H1 (cell line): ENCODE measurements around the gene FAM174B. TPM values are rescaled to one million over a fixed set of nuclear protein-coding genes. Genes with fewer than 3 reads are reported as not detected.

Experiments
- CTCF ChIA-PET: fragments of 300-600 bp; sonication (Branson Sonifier 250); formaldehyde crosslinking; loops from one replicate; lab custom pipeline; 2021; ENCODE audit not compliant: partially characterized antibody; lab: Charles Lee
- POLR2A ChIA-PET: fragments of 300-600 bp; sonication (Branson Sonifier 250); formaldehyde crosslinking; loops from one replicate; lab custom pipeline; 2021; ENCODE audit warnings: inconsistent platforms; ENCODE audit not compliant: partially characterized antibody; lab: Charles Lee
- DNase-seq, 2 experiments: peaks; one replicate each; pipeline versions ENCODE4 v3.0.0 to v3.0.0-alpha.2; 2010 to 2022; ENCODE audit warnings: low spot score in 2 of 2, low read depth in 1 of 2, mixed read lengths in 1 of 2
- FAIRE-seq: peaks from 2 replicates; lab custom pipeline; 2011; peaks lifted over from hg19 to GRCh38; lab: Jason Lieb, UNC
- H2AFZ ChIP-seq: 2 replicates; pipeline ENCODE4 v1.8.1; 2012; ENCODE audit warnings: low read length, inconsistent platforms
- H2AK5ac ChIP-seq: 2 replicates; pipeline ENCODE4 v1.6.1; 2013; ENCODE audit warnings: low read depth, low read length
- H2BK120ac ChIP-seq: replicated peaks from 2 replicates; pipeline ENCODE3; 2013; ENCODE audit warnings: low read depth, low read length, inconsistent platforms
- H2BK12ac ChIP-seq: 2 replicates; pipeline ENCODE4 v1.6.1; 2013; ENCODE audit warnings: low read depth, low read length
- H2BK15ac ChIP-seq: 2 replicates; pipeline ENCODE4 v1.6.1; 2013; ENCODE audit warnings: low read length
- H2BK20ac ChIP-seq: 2 replicates; pipeline ENCODE4 v1.6.1; 2013; ENCODE audit warnings: low read length
- H2BK5ac ChIP-seq: 2 replicates; pipeline ENCODE4 v1.6.1; 2013; ENCODE audit warnings: low read depth, low read length
- H3K14ac ChIP-seq: 2 replicates; pipeline ENCODE4 v1.6.1; 2013; ENCODE audit warnings: inconsistent platforms; ENCODE audit not compliant: insufficient read length
- H3K18ac ChIP-seq: 2 replicates; pipeline ENCODE4 v1.6.1; 2013; ENCODE audit warnings: low read length; ENCODE audit errors: extremely low read depth
- H3K23ac ChIP-seq: 2 replicates; pipeline ENCODE4 v1.6.1; 2013; ENCODE audit warnings: inconsistent platforms; ENCODE audit not compliant: insufficient read length
- H3K23me2 ChIP-seq: 2 replicates; pipeline ENCODE4 v1.6.1; 2013; ENCODE audit warnings: low read depth, low read length
- H3K27ac ChIP-seq: 2 replicates; pipeline ENCODE4 v1.6.1; 2011; ENCODE audit warnings: low read depth, low read length, inconsistent platforms
- H3K27me3 ChIP-seq, 4 experiments: replicated peaks in 1 of 4; 1 replicate in 1 of 4; 2 replicates in 3 of 4; pipeline versions ENCODE4 v1.6.1 to v1.8.1; 2011 to 2013; ENCODE audit warnings: low read length in 3 of 4, mild to moderate bottlenecking in 3 of 4, inconsistent platforms in 2 of 4, mixed read lengths in 2 of 4, moderate library complexity in 1 of 4; ENCODE audit not compliant: control insufficient read depth in 3 of 4, insufficient read depth in 3 of 4; ENCODE audit errors: extremely low read depth in 1 of 4
- H3K36me3 ChIP-seq, 4 experiments: 2 replicates each; pipeline versions ENCODE4 v1.6.1 to v1.8.1; 2011 to 2013; ENCODE audit warnings: mild to moderate bottlenecking in 4 of 4, low read length in 3 of 4, moderate library complexity in 2 of 4, control low read depth in 1 of 4, inconsistent platforms in 1 of 4; ENCODE audit not compliant: insufficient read depth in 4 of 4, control insufficient read depth in 2 of 4
- H3K4ac ChIP-seq: replicated peaks from 2 replicates; pipeline ENCODE3; 2013; ENCODE audit warnings: low read length, low read depth, mixed read lengths, inconsistent platforms; ENCODE audit not compliant: insufficient read length
- H3K4me1 ChIP-seq, 4 experiments: replicated peaks in 1 of 4; 1 replicate in 1 of 4; 2 replicates in 3 of 4; pipeline versions ENCODE4 v1.6.1 to v1.8.1; 2011 to 2013; ENCODE audit warnings: low read length in 3 of 4, inconsistent platforms in 2 of 4, mixed read lengths in 1 of 4; ENCODE audit not compliant: insufficient read depth in 4 of 4, control insufficient read depth in 3 of 4
- H3K4me2 ChIP-seq, 2 experiments: 2 replicates each; pipeline versions ENCODE4 v1.6.1 to v1.8.1; 2011 to 2013; ENCODE audit warnings: low read depth in 2 of 2, low read length in 2 of 2, control low read depth in 1 of 2, inconsistent platforms in 1 of 2, mild to moderate bottlenecking in 1 of 2; ENCODE audit not compliant: insufficient read depth in 1 of 2
- H3K4me3 ChIP-seq, 4 experiments: fragments of 200-600, 300-600 bp in 1 of 4; sonication (generic), shearing (Covaris generic), sonication (Bioruptor Twin) in 1 of 4; 2 replicates each; pipeline versions ENCODE4 v1.5.1 to v1.8.1; 2011 to 2016; ENCODE audit warnings: low read length in 4 of 4, low read depth in 3 of 4, control low read depth in 2 of 4, inconsistent platforms in 2 of 4, mild to moderate bottlenecking in 2 of 4, mixed read lengths in 1 of 4, moderate library complexity in 1 of 4; ENCODE audit not compliant: insufficient read depth in 2 of 4; ENCODE audit errors: extremely low read depth in 1 of 4
- H3K56ac ChIP-seq: replicated peaks from 2 replicates; pipeline ENCODE3; 2013; ENCODE audit warnings: low read depth, mild to moderate bottlenecking, mixed read lengths, low read length, inconsistent platforms; ENCODE audit not compliant: insufficient read length
- H3K79me1 ChIP-seq: 2 replicates; pipeline ENCODE4 v1.6.1; 2013; ENCODE audit warnings: low read depth, low read length, control low read depth
- H3K79me2 ChIP-seq, 2 experiments: 2 replicates each; pipeline versions ENCODE4 v1.6.1 to v1.8.1; 2012 to 2013; ENCODE audit warnings: low read length in 2 of 2, mild to moderate bottlenecking in 2 of 2, inconsistent platforms in 1 of 2; ENCODE audit not compliant: insufficient read depth in 2 of 2, control insufficient read depth in 1 of 2
- H3K9ac ChIP-seq, 4 experiments: replicated peaks in 1 of 4; 1 replicate in 1 of 4; 2 replicates in 3 of 4; pipeline versions ENCODE4 v1.6.1 to v1.8.1; 2011 to 2013; ENCODE audit warnings: low read depth in 3 of 4, low read length in 3 of 4, control low read depth in 2 of 4, mild to moderate bottlenecking in 2 of 4, moderate library complexity in 2 of 4, inconsistent platforms in 1 of 4; ENCODE audit errors: extremely low read depth in 1 of 4
- H3K9me3 ChIP-seq, 2 experiments: 2 replicates each; pipeline versions ENCODE4 v1.6.1 to v1.8.1; 2012 to 2013; ENCODE audit warnings: mild to moderate bottlenecking in 2 of 2, moderate library complexity in 2 of 2, control low read depth in 1 of 2, inconsistent platforms in 1 of 2, low read depth in 1 of 2, low read length in 1 of 2, mixed read lengths in 1 of 2; ENCODE audit not compliant: insufficient read depth in 2 of 2
- H4K20me1 ChIP-seq, 2 experiments: replicated peaks in 1 of 2; 2 replicates each; pipeline versions ENCODE3 to v1.8.1; 2011 to 2013; ENCODE audit warnings: inconsistent platforms in 2 of 2, low read length in 2 of 2, mild to moderate bottlenecking in 1 of 2; ENCODE audit not compliant: insufficient read depth in 2 of 2, control insufficient read depth in 1 of 2
- H4K5ac ChIP-seq: 2 replicates; pipeline ENCODE4 v1.6.1; 2013; ENCODE audit warnings: low read length, low read depth, mixed read lengths, inconsistent platforms; ENCODE audit not compliant: insufficient read length
- H4K8ac ChIP-seq: 2 replicates; pipeline ENCODE4 v1.8.0; 2013; ENCODE audit warnings: mild to moderate bottlenecking, moderate library complexity, low read length, inconsistent platforms; ENCODE audit not compliant: insufficient read depth; ENCODE audit errors: extremely low read depth
- H4K91ac ChIP-seq: replicated peaks from 2 replicates; pipeline ENCODE3; 2013; ENCODE audit warnings: low read length, mixed read lengths, inconsistent platforms; ENCODE audit not compliant: insufficient read length
- CREB1 ChIP-seq: IDR thresholded peaks from 2 replicates; pipeline ENCODE4 v1.6.1; 2012; ENCODE audit warnings: inconsistent platforms
- GABPA ChIP-seq: IDR thresholded peaks from 2 replicates; pipeline ENCODE4 v1.6.1; 2011; ENCODE audit warnings: mild to moderate bottlenecking, low read length, moderate library complexity, borderline replicate concordance; ENCODE audit not compliant: insufficient read depth
- HDAC6 ChIP-seq: IDR thresholded peaks from one replicate; pipeline ENCODE4 v1.7.1; 2012; ENCODE audit warnings: low read depth, mild to moderate bottlenecking, inconsistent platforms, low read length, moderate library complexity
- JUN ChIP-seq: IDR thresholded peaks from 2 replicates; pipeline ENCODE4 v1.6.1; 2011; ENCODE audit warnings: low read depth, mild to moderate bottlenecking, improper control_type of control experiment, low read length
- KDM5A ChIP-seq: fragments of 200-600 bp; IDR thresholded peaks from 2 replicates; pipeline ENCODE4 v1.7.1; 2012; ENCODE audit warnings: mild to moderate bottlenecking, low read length, inconsistent platforms, mixed read lengths
- NANOG ChIP-seq: IDR thresholded peaks from 2 replicates; pipeline ENCODE4 v1.6.1; 2011; ENCODE audit warnings: low read length, low read depth, mild to moderate bottlenecking, inconsistent platforms; ENCODE audit not compliant: insufficient read depth, poor library complexity, severe bottlenecking
- WGBS, 2 experiments: shearing (Covaris generic) in 1 of 2; methylation state at CpG; one replicate each; pipeline versions ENCODE4 v1.1.6 to v1.1.7; 2013 to 2015; ENCODE audit warnings: low lambda C conversion rate in 2 of 2, mixed read lengths in 2 of 2, inconsistent platforms in 1 of 2, low coverage in 1 of 2, missing lambda C conversion rate in 1 of 2; ENCODE audit not compliant: insufficient replicate concordance in 2 of 2, insufficient coverage in 1 of 2, insufficient read length in 1 of 2; ENCODE audit errors: extremely low coverage in 1 of 2, missing lambda C conversion rate in 1 of 2; 5-methylcytosine and 5-hydroxymethylcytosine counted together
- polyA plus RNA-seq, 7 experiments: library from polyadenylated mRNA; depleted of rRNA in 3 of 7; stranded (reverse) in 5 of 7; unstranded in 2 of 7; fragments of >200 nt in 5 of 7; fragments of 200-250 nt in 2 of 7; gene quantifications; 1 replicate in 5 of 7; 2 replicates in 1 of 7; 4 replicates in 1 of 7; pipeline versions ENCODE4 v1.2.1 to v1.2.3, GENCODE V29; 2011 to 2013; ENCODE audit warnings: missing spikeins in 2 of 7, mixed read lengths in 2 of 7
- total RNA-seq: library from RNA; stranded (reverse); fragmentation: NEBNext Ultra II Directional; extraction: Animal tissue kit (Norgen Biotek cat#: 25700); gene quantifications from 2 replicates; pipeline ENCODE4 v1.2.1, GENCODE V29; 2021

Gene FAM174B
- total and polyA plus RNA-seq, 2 of the 8 experiments (the other 6 are each of a cell fraction or from before 2014, with no cell fraction given): 9.3 to 35.2 TPM

- CTCF ChIA-PET: interaction anchor here (0.5 to 3.4 kb wide), 21 partner anchors 10 to 756 kb away, joined by 3 to 26 read pairs (median 3); no protein-coding TSS in a partner anchor
Measured at GRCh38 chr15:92682741-92683510, 27.4 kb upstream of the FAM174B start.

More at GRCh38 chr15:92682741-92683510, 27.4 kb upstream of the FAM174B start:
- H2AK5ac ChIP-seq: no peak overlapping the region
- no peaks in the 10 kb centered on the region for H4K20me1 ChIP-seq
- H2BK15ac ChIP-seq: no peak overlapping the region
- H4K8ac ChIP-seq: no peak overlapping the region
- FAIRE-seq (no peak), DNase-seq (no peak)
- no peaks in the 10 kb centered on the region for H3K9me3 ChIP-seq
- no peak overlapping the region for H3K4me2 ChIP-seq
- peak overlapping the region; percentile 46; the same call in 1 of the 2 replicates for H2BK12ac ChIP-seq
- H2BK20ac ChIP-seq: no peak overlapping the region; the same call in 1 of the 2 replicates
- H3K9ac ChIP-seq: no peak overlapping the region
- POLR2A ChIA-PET: no interaction called here
- H3K79me1 ChIP-seq: no peaks in the 10 kb centered on the region
- H3K27ac ChIP-seq: no peak overlapping the region
- H3K79me2 ChIP-seq: no peaks in the 10 kb centered on the region
- TF ChIP-seq GABPA: no peak
- TF ChIP-seq KDM5A: no peak
- TF ChIP-seq CREB1: no peak
- no peak for TF ChIP-seq NANOG
- TF ChIP-seq HDAC6: no peak
- no peak for TF ChIP-seq JUN
- no peaks in the 10 kb centered on the region for H3K4me1 ChIP-seq
- H3K18ac ChIP-seq: no peak overlapping the region
- H3K4me3 ChIP-seq: no peak overlapping the region
- no peak overlapping the region for H4K91ac ChIP-seq
- no peak overlapping the region for H3K56ac ChIP-seq
- no peak overlapping the region for H4K5ac ChIP-seq
- no peak overlapping the region for H2BK120ac ChIP-seq
- H3K36me3 ChIP-seq: no peaks in the 10 kb centered on the region
- 0 out of 2 replicates have a peak overlapping the region, but pooled peaks have one; percentile 27 for H2AFZ ChIP-seq
- H3K27me3 ChIP-seq: no peaks in the 10 kb centered on the region
- 85% methylated on average over 7 of the region's 7 CpGs; no CpG with 5 or more reads in 1 of the 2 experiments for WGBS, 2 experiments
- H2BK5ac ChIP-seq: peak overlapping the region; percentile 17; the same call in 1 of the 2 replicates
- H3K23me2 ChIP-seq: no peaks in the 10 kb centered on the region
- no peak overlapping the region for H3K4ac ChIP-seq
- H3K14ac ChIP-seq: no peak overlapping the region
- no peak overlapping the region for H3K23ac ChIP-seq
